Body of pancreas (tissue), 4 donors: ENCODE measurements around the gene PER2.

Experiments
- POLR2A ChIP-seq, 3 donors: fragments of 450-650 bp; IDR thresholded peaks; one replicate each; pipeline ENCODE4 v1.6.1; 2016; ENCODE audit warnings: antibody characterized with exemption in 3 of 3, mild to moderate bottlenecking in 2 of 3
- TF ChIP-seq, protein P1 (sequence below), 7 experiments: fragments of 450-650 bp in 4 of 7; fragments of 200-600 bp in 3 of 7; sonication (generic) in 3 of 7; IDR thresholded peaks; one replicate each; pipeline ENCODE4 v1.5.1; 2016 to 2019; ENCODE audit warnings: antibody characterized with exemption in 7 of 7

DNA sequence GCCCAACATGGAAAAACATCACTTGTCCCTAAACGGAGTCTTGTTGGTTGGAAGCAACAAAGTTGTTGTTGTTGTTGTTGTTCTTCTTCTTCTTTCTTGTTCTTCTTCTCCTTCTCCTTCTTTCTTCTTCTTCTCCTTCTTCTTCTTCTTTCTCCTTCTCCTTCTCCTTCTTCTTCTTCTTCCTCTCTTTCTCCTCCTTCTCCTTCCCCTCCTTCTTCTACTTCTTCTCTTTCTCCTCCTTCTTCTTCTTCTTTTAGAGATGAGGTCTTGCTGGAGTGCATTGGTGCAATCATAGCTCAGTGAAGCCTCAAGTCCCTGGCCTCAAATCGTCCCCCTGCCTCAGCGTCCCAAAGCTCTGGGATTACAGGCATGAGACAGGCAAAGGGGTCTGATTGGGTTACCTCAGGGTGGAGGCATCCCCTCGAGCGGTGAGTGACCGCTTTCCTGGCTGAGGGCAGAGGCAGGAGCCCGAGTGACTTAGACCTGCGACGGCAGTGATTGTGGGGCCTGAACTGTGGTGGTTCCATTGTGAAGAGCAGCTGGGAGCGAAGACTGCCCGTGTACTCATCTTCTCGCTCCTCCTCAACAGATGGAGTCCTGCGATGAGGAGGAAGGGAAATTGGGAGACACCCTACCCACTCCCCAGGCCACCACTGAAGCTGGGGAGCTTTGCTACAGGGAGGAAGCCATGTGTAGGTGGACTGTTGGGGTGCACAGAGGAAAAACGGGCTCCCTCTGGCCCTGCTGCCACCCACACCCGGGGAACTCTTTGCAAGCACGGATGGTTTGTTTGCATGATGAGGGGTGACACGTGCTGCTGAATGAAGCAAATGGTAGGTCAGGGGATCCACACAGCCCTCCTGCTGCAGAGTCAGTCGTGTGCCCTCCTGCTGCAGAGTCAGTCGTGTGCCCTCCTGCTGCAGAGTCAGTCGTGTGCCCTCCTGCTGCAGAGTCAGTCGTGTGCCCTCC is 7.0 kb upstream of the PER2 start:
- TF ChIP-seq, protein P1, sequence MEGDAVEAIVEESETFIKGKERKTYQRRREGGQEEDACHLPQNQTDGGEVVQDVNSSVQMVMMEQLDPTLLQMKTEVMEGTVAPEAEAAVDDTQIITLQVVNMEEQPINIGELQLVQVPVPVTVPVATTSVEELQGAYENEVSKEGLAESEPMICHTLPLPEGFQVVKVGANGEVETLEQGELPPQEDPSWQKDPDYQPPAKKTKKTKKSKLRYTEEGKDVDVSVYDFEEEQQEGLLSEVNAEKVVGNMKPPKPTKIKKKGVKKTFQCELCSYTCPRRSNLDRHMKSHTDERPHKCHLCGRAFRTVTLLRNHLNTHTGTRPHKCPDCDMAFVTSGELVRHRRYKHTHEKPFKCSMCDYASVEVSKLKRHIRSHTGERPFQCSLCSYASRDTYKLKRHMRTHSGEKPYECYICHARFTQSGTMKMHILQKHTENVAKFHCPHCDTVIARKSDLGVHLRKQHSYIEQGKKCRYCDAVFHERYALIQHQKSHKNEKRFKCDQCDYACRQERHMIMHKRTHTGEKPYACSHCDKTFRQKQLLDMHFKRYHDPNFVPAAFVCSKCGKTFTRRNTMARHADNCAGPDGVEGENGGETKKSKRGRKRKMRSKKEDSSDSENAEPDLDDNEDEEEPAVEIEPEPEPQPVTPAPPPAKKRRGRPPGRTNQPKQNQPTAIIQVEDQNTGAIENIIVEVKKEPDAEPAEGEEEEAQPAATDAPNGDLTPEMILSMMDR (IDR thresholded peaks at IDR 0.05): no peak
- TF ChIP-seq POLR2A (IDR thresholded peaks at IDR 0.05): no peak
